Measurements from ENCODE around the gene SPOCK1.

- TF ChIP-seq CTCF (IDR thresholded peaks at IDR 0.05) (no peak), POLR2A (IDR thresholded peaks at IDR 0.05) (no peak)
Measured at GRCh38 chr5:137226081-137226480, 273.0 kb downstream of the SPOCK1 start.

All from Peyer's patch (tissue), 4 donors.